GM23338 (cell line): Measurements from ENCODE around the gene CFAP141.

Experiments used
- CREB1 ChIP-seq: fragments of 250-450 bp; sonication (Bioruptor Pico); IDR thresholded peaks from 2 replicates; pipeline ENCODE4 v1.5.0; 2020; ENCODE audit warnings: low read depth, mild to moderate bottlenecking, moderate library complexity
- CTCF ChIP-seq, 2 experiments: fragments of 200-600 bp in 1 of 2; sonication (generic) in 1 of 2; conservative IDR thresholded peaks; 2 replicates each; pipeline versions ENCODE4 v1.5.1 to v1.6.1; 2016 to 2017; ENCODE audit warnings: antibody characterized with exemption in 2 of 2, low read depth in 2 of 2, mild to moderate bottlenecking in 2 of 2, moderate library complexity in 1 of 2
- EZH2 ChIP-seq: fragments of 200-600 bp; sonication (generic); IDR thresholded peaks from one replicate; pipeline ENCODE4 v1.8.0; 2017; ENCODE audit warnings: antibody characterized with exemption, mild to moderate bottlenecking, low read depth; ENCODE audit not compliant: unreplicated experiment
- EZH2phosphoT487 ChIP-seq: fragments of 200-600 bp; sonication (generic); IDR thresholded peaks from one replicate; pipeline ENCODE4 v1.8.1; 2018; ENCODE audit warnings: antibody characterized with exemption; ENCODE audit not compliant: unreplicated experiment
- JUNB ChIP-seq: IDR thresholded peaks from one replicate; pipeline ENCODE4 v1.6.1; 2016; ENCODE audit warnings: antibody characterized with exemption; ENCODE audit not compliant: unreplicated experiment
- POLR2AphosphoS5 ChIP-seq: IDR thresholded peaks from 2 replicates; pipeline ENCODE4 v1.6.1; 2016; ENCODE audit warnings: antibody characterized with exemption, low read depth
- REST ChIP-seq: IDR thresholded peaks from one replicate; pipeline ENCODE4 v1.6.1; 2018; ENCODE audit warnings: antibody characterized with exemption; ENCODE audit not compliant: unreplicated experiment
- STAT1 ChIP-seq: IDR thresholded peaks from one replicate; pipeline ENCODE4 v1.6.1; 2016; ENCODE audit warnings: antibody characterized with exemption; ENCODE audit not compliant: unreplicated experiment
- ZNF114 ChIP-seq: fragments of 250-450 bp; sonication (Bioruptor Pico); IDR thresholded peaks from 2 replicates; pipeline ENCODE4 v1.5.0; 2020; ENCODE audit warnings: mild to moderate bottlenecking, moderate library complexity

DNA sequence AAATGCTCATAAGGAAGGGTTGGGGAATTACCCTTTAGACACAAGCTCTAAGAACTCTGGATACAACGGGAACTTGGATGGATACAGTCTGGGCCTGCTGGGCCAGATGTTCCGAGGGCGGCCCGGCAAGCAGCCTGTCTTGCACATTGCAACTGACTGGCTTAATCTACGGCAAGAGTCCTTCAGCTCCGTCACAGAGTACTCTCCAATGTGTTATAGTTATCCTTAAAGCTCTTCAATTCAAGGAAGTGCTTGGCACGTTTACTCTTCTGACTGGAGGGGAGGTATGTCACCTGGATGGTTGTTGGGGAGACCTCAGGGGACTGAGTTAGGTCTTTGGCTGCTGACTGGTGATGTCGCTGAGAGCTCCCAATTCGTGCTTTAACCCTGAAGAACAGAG lies 1.1 kb upstream of the CFAP141 start:
- TF ChIP-seq CTCF (conservative IDR thresholded peaks at IDR 0.05; ENCODE audit: low read depth in 2 of 2) (no peak), CREB1 (CRISPR knock-in tag) (no peak), EZH2 (no peak), REST (no peak), JUNB (no peak), STAT1 (no peak), ZNF114 (CRISPR knock-in tag) (no peak), POLR2AphosphoS5 (no peak), EZH2phosphoT487 (no peak)
